Retinal pigment epithelial cell (primary cell): ENCODE results near the gene IL7R.
"Not testable (repeated sequence)": the region's sequence is repeated elsewhere in the genome, so short reads cannot be mapped to it uniquely, and the experiment has no call there.

Source experiments
- DNase-seq: peaks from one replicate; pipeline ENCODE4 v3.0.0-alpha.2; 2010; ENCODE audit warnings: low read depth
- H3K4me3 ChIP-seq: 2 replicates; pipeline ENCODE4 v1.5.1; 2011; ENCODE audit warnings: mild to moderate bottlenecking, low read length, control low read depth, moderate library complexity
- TF ChIP-seq, protein P1 (sequence below): conservative IDR thresholded peaks from 2 replicates; pipeline ENCODE4 v1.5.1; 2011; ENCODE audit warnings: low read depth, low read length, control low read depth, inconsistent platforms

Gene IL7R

DNA sequence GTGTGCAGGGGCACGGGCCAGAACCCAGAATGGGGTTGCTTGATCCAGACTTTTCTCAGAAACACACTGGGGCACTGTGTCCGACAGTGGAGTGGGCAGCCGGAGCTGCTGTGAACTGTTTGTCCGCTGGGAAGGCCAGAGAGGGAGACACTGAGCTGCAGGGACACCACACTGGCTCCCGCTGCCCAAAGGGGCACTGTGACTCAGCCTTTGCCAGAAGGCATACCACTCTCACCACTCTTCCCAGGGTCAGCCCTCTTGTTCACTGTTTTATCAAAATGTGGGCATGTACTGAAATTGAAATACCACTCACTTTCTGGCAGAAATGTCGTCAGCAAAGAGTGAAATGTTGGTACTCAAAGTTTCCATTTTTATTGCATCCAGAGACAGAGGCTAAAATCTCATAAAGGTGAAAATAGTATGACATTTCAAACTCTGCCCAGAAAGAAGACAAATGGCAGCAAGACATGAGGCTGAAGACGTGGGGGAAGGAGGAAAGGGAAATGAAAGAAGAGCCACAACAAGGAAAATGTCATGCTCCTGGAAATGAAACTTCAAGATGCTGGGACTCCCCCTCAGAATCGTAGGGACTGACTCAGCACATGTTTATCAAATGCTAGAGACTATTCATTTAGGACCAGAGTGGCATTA is 4.5 kb upstream of the IL7R start:
- no peak for DNase-seq
- TF ChIP-seq, protein P1, sequence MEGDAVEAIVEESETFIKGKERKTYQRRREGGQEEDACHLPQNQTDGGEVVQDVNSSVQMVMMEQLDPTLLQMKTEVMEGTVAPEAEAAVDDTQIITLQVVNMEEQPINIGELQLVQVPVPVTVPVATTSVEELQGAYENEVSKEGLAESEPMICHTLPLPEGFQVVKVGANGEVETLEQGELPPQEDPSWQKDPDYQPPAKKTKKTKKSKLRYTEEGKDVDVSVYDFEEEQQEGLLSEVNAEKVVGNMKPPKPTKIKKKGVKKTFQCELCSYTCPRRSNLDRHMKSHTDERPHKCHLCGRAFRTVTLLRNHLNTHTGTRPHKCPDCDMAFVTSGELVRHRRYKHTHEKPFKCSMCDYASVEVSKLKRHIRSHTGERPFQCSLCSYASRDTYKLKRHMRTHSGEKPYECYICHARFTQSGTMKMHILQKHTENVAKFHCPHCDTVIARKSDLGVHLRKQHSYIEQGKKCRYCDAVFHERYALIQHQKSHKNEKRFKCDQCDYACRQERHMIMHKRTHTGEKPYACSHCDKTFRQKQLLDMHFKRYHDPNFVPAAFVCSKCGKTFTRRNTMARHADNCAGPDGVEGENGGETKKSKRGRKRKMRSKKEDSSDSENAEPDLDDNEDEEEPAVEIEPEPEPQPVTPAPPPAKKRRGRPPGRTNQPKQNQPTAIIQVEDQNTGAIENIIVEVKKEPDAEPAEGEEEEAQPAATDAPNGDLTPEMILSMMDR = no peak
- no peak overlapping the region for H3K4me3 ChIP-seq

DNA sequence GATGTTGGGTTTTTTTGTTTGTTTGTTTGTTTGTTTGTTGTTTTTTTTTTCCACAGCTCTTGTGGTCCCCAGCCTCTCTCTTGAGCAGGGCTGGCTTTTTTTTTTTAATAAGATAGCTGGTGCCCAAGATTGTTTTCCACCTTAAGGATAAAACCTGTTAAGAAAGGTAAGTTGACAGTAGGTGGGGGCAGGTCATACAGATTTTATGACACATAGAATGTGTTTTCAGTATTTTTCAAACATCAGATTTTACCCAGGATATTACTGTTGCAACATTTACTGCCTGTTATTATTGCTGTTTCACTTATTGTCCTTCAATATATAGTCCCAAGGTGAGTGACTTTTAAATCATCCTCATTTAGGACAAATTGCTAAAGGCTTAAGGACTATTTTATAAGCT is 3.9 kb upstream of the IL7R start:
- no peak overlapping the region for H3K4me3 ChIP-seq
- no peak for DNase-seq
- TF ChIP-seq, protein P1 = no peak

DNA sequence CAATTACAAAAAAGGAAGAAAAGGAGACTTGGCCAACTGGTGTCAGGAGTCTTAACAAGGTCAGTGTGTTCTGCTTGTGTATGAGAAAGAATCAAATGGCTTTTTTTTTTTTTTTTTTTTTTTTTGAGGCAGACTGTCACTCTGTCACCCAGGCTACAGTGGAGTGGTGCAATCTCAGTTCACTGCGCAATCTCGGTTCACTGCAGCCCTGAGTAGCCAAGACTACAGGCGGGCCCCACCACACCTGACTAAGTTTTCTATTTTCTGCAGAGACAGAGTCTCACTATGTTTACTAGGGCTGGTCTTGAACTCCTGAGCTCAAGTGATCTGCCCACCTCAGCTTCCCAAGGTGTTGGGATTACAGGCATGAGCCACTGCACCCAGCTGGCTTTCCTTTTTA is 3.1 kb upstream of the IL7R start:
- H3K4me3 ChIP-seq = no peak overlapping the region
- DNase-seq = no peak

DNA sequence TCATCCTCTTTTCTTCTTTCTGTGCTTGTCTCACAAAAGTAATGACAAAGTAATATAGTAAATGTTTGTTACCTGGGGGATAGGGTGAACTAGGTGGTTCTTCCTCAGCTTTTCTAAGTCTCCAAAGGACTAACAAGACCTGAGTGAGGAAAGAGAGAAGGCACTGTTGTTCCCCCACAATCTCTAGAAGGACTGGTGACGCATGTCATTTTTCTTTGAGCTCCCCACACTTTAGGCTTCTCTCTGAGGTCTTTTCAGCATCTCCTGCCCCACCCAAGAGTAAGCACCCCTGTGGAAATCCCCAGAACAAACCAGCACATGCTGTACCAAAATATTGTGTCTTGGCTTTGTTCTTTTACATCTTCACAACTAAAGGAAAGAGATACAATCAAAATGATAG is 2.4 kb upstream of the IL7R start:
- TF ChIP-seq, protein P1 = no peak
- no peak overlapping the region for H3K4me3 ChIP-seq
- DNase-seq = no peak

More for the DNA sequence above, 3.1 kb upstream of the IL7R start:
- TF ChIP-seq, protein P1 = no peak

DNA sequence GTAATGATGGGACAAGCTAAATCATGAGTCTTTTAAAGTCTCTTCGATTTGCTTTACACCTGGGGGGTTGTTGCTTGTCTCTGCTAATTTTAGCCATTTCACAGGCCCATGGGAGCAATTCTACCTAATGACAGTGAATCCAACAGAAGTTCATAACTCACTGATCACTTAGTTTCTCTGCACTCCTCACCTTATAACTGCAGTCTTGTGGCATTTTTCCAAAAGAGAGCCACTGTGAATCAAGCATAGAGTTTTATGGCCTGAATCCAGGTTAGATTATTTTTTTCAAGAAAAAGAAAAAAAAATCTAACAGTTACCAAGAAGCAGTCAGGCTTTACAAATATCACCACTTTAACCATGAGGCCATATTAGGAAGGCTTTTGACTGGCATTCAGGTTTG is 1.5 kb upstream of the IL7R start:
- DNase-seq = peak; percentile 45
- TF ChIP-seq, protein P1 = no peak
- no peak overlapping the region for H3K4me3 ChIP-seq

DNA sequence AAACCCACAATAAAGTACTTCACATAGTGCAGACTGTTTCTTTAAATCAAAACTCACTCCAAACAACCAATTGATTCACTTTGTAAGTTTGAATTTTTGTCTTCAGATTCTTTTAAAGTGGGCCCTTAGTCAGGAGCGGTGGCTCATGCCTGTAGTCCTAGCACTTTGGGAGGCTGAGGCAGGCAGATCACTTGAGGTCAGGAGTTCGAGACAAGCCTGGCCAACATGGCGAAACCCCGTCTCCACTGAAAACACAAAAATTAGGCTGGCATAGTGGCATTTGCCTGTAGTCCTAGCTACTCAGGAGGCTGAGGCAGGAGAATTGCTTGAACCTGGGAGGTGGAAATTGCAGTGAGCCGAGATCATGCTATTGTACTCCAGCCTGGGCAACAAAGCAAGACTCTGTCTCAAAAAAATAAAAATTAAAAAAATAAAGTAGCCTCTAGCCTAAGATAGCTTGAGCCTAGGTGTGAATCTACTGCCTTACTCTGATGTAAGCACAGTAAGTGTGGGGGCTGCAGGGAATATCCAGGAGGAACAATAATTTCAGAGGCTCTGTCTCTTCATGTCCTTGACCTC is 416 bp upstream of the IL7R start:
- DNase-seq, H3K4me3 ChIP-seq: not testable (repeated sequence)

DNA sequence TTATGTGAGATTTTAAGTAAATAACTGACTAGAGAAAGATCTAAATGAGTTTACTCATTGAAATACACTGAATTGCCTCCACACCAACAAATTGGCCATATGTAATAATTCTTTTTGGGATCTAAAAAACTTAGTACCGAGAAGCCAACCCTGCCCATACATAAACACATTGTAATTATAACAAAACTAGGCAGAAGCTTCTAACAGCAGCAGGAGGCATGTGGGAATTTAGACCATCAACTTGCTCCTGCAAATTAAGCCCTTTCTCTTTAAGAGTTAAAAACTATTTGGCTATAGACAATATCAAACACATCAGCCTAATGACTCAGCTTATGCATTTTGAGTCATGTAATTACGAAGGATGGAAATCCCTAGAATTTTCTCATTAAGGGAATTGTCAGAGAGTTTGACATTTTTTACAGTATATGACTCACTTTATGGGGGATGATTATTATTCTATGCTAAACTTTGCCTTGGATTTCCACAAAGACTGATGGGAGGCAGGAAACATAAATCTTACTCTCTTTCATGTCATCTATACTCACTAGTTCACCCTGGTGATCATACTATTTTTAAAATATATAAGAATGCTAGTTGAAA is 1.0 kb downstream of the IL7R start:
- TF ChIP-seq, protein P1 = no peak
- no peak overlapping the region for H3K4me3 ChIP-seq
- DNase-seq = peak; percentile 85
